ENCODE data around the gene NXPE4. TPM values are rescaled to one million over a fixed set of nuclear protein-coding genes. Genes with fewer than 3 reads are reported as not detected.

Gene NXPE4
- total and polyA plus RNA-seq, 2 donors (not counting 3 experiments of a cell fraction or from before 2014, with no cell fraction given) = not detected

DNA sequence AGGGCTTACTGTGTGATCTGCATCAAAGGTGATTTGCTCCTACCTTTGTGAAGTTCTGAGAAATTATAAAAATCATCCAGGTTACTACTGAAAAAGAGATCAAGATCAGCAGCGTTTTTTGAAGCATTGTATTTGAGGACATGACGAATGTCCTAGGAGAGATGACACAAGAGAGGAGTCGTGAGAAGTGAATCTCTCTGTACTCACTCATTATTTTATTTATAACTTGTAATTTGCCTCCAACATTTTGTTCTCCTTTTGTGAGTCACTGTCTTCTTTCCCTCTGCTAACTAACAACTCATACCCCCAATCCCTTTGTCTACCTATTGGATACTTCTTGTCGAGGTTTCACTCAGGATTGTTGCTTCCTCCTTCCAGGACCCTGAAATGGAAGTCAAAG lies 44.5 kb downstream of the NXPE4 start:
- dilution Hi-C loops (cut with MboI; ENCODE audit: extremely low pct_ligation_motif_present, low sequenced_read_pairs) = no loop called here
- no peaks in the 10 kb centered on the region for H3K9me3 ChIP-seq (replicated peaks; ENCODE audit: control insufficient read depth, insufficient read depth, low read length)
- POLR2A ChIA-PET = no interaction called here
- H3K4me3 ChIP-seq (replicated peaks in 1 of 3; ENCODE audit: insufficient read depth in 1 of 3, low read depth in 1 of 3, low read length in 3 of 3) = no peak overlapping the region
- H4K20me1 ChIP-seq (replicated peaks; ENCODE audit: control insufficient read depth, extremely low read depth, insufficient read depth, low read length) = no peaks in the 10 kb centered on the region
- H3K9ac ChIP-seq (replicated peaks; ENCODE audit: extremely low read depth, insufficient read depth, low read length) = no peak overlapping the region
- BruUV-seq (replicated peaks) = no TSS peak
- CTCF ChIA-PET = no interaction called here
- H3K9me1 ChIP-seq (replicated peaks; ENCODE audit: control insufficient read depth, extremely low read depth, insufficient read depth, low read length) = no peaks in the 10 kb centered on the region
- no peaks in the 10 kb centered on the region for H3K79me2 ChIP-seq (ENCODE audit: control insufficient read depth, insufficient read depth, low read length)
- no peaks in the 10 kb centered on the region for H3K27me3 ChIP-seq (ENCODE audit: control insufficient read depth in 2 of 2, insufficient read depth in 2 of 2, low read length in 2 of 2)
- intact Hi-C loops (cut with micrococcal nuclease) = no loop called here
- no peak overlapping the region for H2AFZ ChIP-seq (ENCODE audit: low read depth, low read length)
- FAIRE-seq (no peak), DNase-seq (ENCODE audit: low read depth, low spot score) (no peak)
- TF ChIP-seq JUN (IDR thresholded peaks at IDR 0.05; ENCODE audit: borderline replicate concordance, insufficient read depth, insufficient read length, low read depth) = no peak
- TF ChIP-seq GATA2 (IDR thresholded peaks at IDR 0.05; ENCODE audit: insufficient read depth, insufficient read length, low read depth, low read length) = no peak
- TF ChIP-seq POLR2A (IDR thresholded peaks at IDR 0.05; ENCODE audit: low read depth, low read length) = no peak
- TF ChIP-seq, protein P1, sequence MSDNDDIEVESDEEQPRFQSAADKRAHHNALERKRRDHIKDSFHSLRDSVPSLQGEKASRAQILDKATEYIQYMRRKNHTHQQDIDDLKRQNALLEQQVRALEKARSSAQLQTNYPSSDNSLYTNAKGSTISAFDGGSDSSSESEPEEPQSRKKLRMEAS (IDR thresholded peaks at IDR 0.05; ENCODE audit: insufficient read depth, insufficient read length) = no peak
- no peak for TF ChIP-seq MYC (IDR thresholded peaks at IDR 0.05; ENCODE audit: low read depth, low read length)
- no peak overlapping the region for H3K27ac ChIP-seq (ENCODE audit: insufficient read depth, low read depth, low read length)
- H3K36me3 ChIP-seq (ENCODE audit: control insufficient read depth in 2 of 2, extremely low read depth in 1 of 2, insufficient read depth in 2 of 2, low read length in 2 of 2) = no peaks in the 10 kb centered on the region
- H3K4me1 ChIP-seq (ENCODE audit: control insufficient read depth, extremely low read depth, insufficient read depth, low read length) = no peaks in the 10 kb centered on the region
- H3K4me2 ChIP-seq (ENCODE audit: insufficient read depth, low read length) = no peak overlapping the region

DNA sequence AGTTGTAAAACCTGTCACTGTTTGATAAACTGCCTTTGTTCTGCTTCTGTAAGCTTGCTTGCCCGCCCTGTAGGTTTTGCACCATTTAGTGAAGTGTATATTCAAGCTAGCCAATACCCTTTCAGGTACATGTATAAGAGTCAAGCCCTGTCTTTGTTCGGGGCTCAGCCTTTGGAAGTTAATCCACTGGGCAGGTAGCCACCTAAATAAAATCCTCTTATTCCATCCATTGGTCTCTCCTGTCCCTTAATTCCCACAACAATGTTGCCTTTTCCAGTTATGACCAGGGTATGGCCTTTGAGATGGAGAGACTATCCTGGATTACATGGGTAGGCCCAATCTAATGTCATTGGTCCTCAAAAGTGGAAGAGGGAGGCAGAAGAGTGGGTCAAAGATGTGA lies 69.9 kb downstream of the NXPE4 start:
- POLR2A ChIA-PET = no interaction called here
- dilution Hi-C loops (cut with MboI; ENCODE audit: extremely low pct_ligation_motif_present, low sequenced_read_pairs) = no loop called here
- H3K36me3 ChIP-seq (ENCODE audit: control insufficient read depth in 2 of 2, extremely low read depth in 1 of 2, insufficient read depth in 2 of 2, low read length in 2 of 2) = no peaks in the 10 kb centered on the region
- CTCF ChIA-PET = no interaction called here
- no peaks in the 10 kb centered on the region for H3K9me3 ChIP-seq (replicated peaks; ENCODE audit: control insufficient read depth, insufficient read depth, low read length)
- no peak overlapping the region for H3K4me2 ChIP-seq (ENCODE audit: insufficient read depth, low read length)
- DNase-seq (ENCODE audit: low read depth, low spot score) (no peak), FAIRE-seq (no peak)
- no peak overlapping the region for H2AFZ ChIP-seq (ENCODE audit: low read depth, low read length)
- no peaks in the 10 kb centered on the region for H3K9me1 ChIP-seq (replicated peaks; ENCODE audit: control insufficient read depth, extremely low read depth, insufficient read depth, low read length)
- H3K79me2 ChIP-seq (ENCODE audit: control insufficient read depth, insufficient read depth, low read length) = no peaks in the 10 kb centered on the region
- no peaks in the 10 kb centered on the region for H4K20me1 ChIP-seq (replicated peaks; ENCODE audit: control insufficient read depth, extremely low read depth, insufficient read depth, low read length)
- H3K27ac ChIP-seq (ENCODE audit: insufficient read depth, low read depth, low read length) = no peak overlapping the region
- no peak for TF ChIP-seq MYC (IDR thresholded peaks at IDR 0.05; ENCODE audit: low read depth, low read length)
- TF ChIP-seq FOS (IDR thresholded peaks at IDR 0.05; ENCODE audit: borderline replicate concordance, insufficient read depth, low read length) = no peak
- no peak for TF ChIP-seq POLR2A (IDR thresholded peaks at IDR 0.05; ENCODE audit: low read depth, low read length)
- TF ChIP-seq, protein P1 (IDR thresholded peaks at IDR 0.05; ENCODE audit: insufficient read depth, insufficient read length) = no peak
- TF ChIP-seq GATA2 (IDR thresholded peaks at IDR 0.05; ENCODE audit: insufficient read depth, insufficient read length, low read depth, low read length) = no peak
- TF ChIP-seq, protein P2, sequence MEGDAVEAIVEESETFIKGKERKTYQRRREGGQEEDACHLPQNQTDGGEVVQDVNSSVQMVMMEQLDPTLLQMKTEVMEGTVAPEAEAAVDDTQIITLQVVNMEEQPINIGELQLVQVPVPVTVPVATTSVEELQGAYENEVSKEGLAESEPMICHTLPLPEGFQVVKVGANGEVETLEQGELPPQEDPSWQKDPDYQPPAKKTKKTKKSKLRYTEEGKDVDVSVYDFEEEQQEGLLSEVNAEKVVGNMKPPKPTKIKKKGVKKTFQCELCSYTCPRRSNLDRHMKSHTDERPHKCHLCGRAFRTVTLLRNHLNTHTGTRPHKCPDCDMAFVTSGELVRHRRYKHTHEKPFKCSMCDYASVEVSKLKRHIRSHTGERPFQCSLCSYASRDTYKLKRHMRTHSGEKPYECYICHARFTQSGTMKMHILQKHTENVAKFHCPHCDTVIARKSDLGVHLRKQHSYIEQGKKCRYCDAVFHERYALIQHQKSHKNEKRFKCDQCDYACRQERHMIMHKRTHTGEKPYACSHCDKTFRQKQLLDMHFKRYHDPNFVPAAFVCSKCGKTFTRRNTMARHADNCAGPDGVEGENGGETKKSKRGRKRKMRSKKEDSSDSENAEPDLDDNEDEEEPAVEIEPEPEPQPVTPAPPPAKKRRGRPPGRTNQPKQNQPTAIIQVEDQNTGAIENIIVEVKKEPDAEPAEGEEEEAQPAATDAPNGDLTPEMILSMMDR (IDR thresholded peaks at IDR 0.05; ENCODE audit: extremely low read depth in 1 of 2, insufficient read depth in 1 of 2, low read depth in 1 of 2, low read length in 2 of 2) = no peak
- no peak for TF ChIP-seq EZH2 (IDR thresholded peaks at IDR 0.05; ENCODE audit: borderline replicate concordance, low read depth, low read length, severe bottlenecking)
- TF ChIP-seq POLR2AphosphoS5 (IDR thresholded peaks at IDR 0.05; ENCODE audit: insufficient read depth, low read depth, low read length) = no peak
- TF ChIP-seq JUN (IDR thresholded peaks at IDR 0.05; ENCODE audit: borderline replicate concordance, insufficient read depth, insufficient read length, low read depth) = no peak
- intact Hi-C loops (cut with micrococcal nuclease) = no loop called here
- no peaks in the 10 kb centered on the region for H3K4me1 ChIP-seq (ENCODE audit: control insufficient read depth, extremely low read depth, insufficient read depth, low read length)
- BruUV-seq (replicated peaks) = no TSS peak
- no peak overlapping the region for H3K9ac ChIP-seq (replicated peaks; ENCODE audit: extremely low read depth, insufficient read depth, low read length)
- H3K4me3 ChIP-seq (replicated peaks in 1 of 3; ENCODE audit: insufficient read depth in 1 of 3, low read depth in 1 of 3, low read length in 3 of 3) = no peak overlapping the region
- H3K27me3 ChIP-seq (ENCODE audit: control insufficient read depth in 2 of 2, insufficient read depth in 2 of 2, low read length in 2 of 2) = no peaks in the 10 kb centered on the region
